ENCODE measurements around the gene AMPD1. TPM values are rescaled to one million over a fixed set of nuclear protein-coding genes. Genes with fewer than 3 reads are reported as not detected.

AMPD1 gene
- total and polyA plus RNA-seq, 2 of the 13 experiments (the other 11 are each of a cell fraction or from before 2014, with no cell fraction given), result not detected

DNA sequence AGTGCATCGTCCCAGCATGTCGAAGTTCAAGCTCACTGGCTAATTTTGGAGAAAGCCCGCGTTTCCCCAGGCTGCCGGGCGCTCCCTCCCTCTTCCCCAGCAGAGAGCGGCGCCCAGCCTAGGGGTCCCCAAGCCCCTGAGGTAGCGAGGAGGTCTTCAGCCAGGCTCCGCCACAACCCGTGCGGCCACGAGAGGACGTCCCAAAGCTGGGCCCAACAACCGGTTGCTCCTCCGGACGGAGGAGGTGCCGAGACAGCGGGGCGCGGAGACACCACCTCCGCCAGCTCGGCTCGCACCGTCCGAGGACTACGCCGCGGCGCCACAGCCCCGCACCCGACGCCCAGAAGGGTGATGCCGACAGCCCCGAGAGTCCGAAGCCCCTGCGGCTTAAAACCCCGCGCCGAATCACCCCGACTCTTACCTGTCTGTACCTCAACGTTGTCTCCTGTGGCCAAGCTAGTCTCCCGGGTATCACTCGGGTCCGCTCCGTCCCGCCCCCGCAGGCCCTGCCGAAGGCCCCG lies 25.7 kb downstream of the AMPD1 start, which contains the start of gene DENND2C (continued):
- TF ChIP-seq ZNF253 (CRISPR knock-in tag; IDR thresholded peaks at IDR 0.05; ENCODE audit: borderline replicate concordance), result 0 out of 2 replicates have a peak, but pooled peaks have one; percentile 23

DNA sequence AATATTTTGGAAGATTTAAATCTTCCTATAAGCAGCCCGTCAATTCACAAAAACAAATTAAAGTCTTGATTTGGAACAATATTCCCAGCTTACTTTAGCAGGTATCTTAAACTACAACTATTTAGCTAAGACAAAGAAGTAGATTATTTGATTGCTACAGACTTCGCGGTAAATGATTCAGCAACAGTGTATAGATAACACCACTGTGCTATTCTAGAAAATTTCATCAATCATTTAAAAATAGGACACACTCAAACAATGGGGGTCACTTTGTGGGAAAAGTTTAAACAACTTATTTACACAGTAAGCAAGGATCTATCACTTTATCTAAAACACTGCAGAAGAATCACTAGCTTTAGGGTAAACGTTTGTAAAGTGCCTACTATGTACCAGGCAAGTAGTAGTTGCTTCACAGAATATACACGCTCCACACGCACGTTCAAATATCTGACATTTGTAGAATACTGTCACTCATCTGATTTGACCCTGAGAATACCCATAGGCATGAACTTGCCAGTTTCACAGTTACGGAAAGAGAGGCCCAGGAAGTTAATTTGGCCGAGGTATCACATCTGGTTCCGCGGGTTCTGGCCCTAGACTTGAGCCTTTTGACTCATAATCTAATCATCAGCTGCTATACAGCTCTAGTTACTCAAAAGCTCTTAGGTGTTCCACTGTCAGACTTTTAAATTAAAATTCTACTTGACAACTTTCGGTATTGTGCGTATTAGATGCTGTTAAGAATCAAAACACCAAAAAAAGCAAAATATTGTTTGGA lies 26.4 kb downstream of the AMPD1 start:
- in situ Hi-C loops (cut with HindIII; ENCODE audit: extremely low pct_ligation_motif_present, low pct_unique_long_range_greater_than_20kb), result no loop called here
- 5% methylated on average over 13 of the region's 13 CpGs for WGBS (ENCODE audit: low lambda C conversion rate)
- Histone ChIP-seq H2AFZ (ENCODE audit: low read length) (no peak overlapping the region), H3K79me2 (ENCODE audit: insufficient read depth, low read length) (no peaks in the 10 kb centered on the region), H3K27me3 (ENCODE audit: control insufficient read depth in 1 of 2, insufficient read depth in 2 of 2, low read length in 2 of 2) (peaks cover 0 to 23% of the 10 kb centered on the region in 2 experiments; a peak in 1 of 5 replicates), H3K9ac (ENCODE audit: insufficient read depth, low read depth, low read length) (peak overlapping the region; percentile 32; the same call in 1 of the 2 replicates), H3K4me1 (ENCODE audit: insufficient read depth, low read length) (peaks cover 17% of the 10 kb centered on the region), H3K4me2 (ENCODE audit: low read depth, low read length) (peak overlapping the region; percentile 99), H3K4me3 (replicated peaks in 1 of 3; ENCODE audit: insufficient read depth in 1 of 3, low read depth in 2 of 3, low read length in 3 of 3) (peak overlapping the region; percentile 53 to 80 (median 65)), H4K20me1 (ENCODE audit: insufficient read depth, low read length) (no peaks in the 10 kb centered on the region), H3K27ac (ENCODE audit: extremely low read length, insufficient read depth, low read length) (no peak overlapping the region), H3K9me3 (ENCODE audit: low read length) (no peaks in the 10 kb centered on the region), H3K36me3 (replicated peaks in 1 of 2; ENCODE audit: control insufficient read depth in 1 of 2, insufficient read depth in 2 of 2, low read length in 2 of 2) (no peaks in the 10 kb centered on the region)
- intact Hi-C loops (cut with micrococcal nuclease; ENCODE audit: unreplicated experiment), result no loop called here
- no peak for ATAC-seq
- POLR2A ChIA-PET, result interaction anchor here (1.0 to 1.7 kb wide), 3 partner anchors 47 to 111 kb away, joined by 3 to 8 read pairs (median 4); partner anchors contain the start of genes NRAS and SIKE1
- no peak for FAIRE-seq
- BruUV-seq (replicated peaks), result TSS peak; percentile 58
- CTCF ChIA-PET (ENCODE audit: low intra/inter-chr PET ratio, low total read pairs), result interaction anchor here (2.9 kb wide), 1 partner anchor 323 kb away, joined by 12 read pairs; no protein-coding TSS in a partner anchor
- peak; percentile 37 for DNase-seq (ENCODE audit: low spot score)
- TF ChIP-seq ZNF33A (CRISPR knock-in tag; IDR thresholded peaks at IDR 0.05; ENCODE audit: borderline replicate concordance), result no peak
- TF ChIP-seq FOXA1 (IDR thresholded peaks at IDR 0.05), result no peak
- TF ChIP-seq FOXA1 (CRISPR knock-in tag; IDR thresholded peaks at IDR 0.05), result 0 out of 2 replicates have a peak, but pooled peaks have one; percentile 8
- no peak for TF ChIP-seq ZC3H4 (CRISPR knock-in tag; IDR thresholded peaks at IDR 0.05; ENCODE audit: borderline replicate concordance)
- TF ChIP-seq SOX13 (IDR thresholded peaks at IDR 0.05), result no peak
- peak in 1 of 2 experiments; percentile 50; a peak in 2 of 4 replicates for TF ChIP-seq SOX13 (CRISPR knock-in tag; conservative IDR thresholded peaks at IDR 0.05 in 1 of 2, IDR thresholded peaks at IDR 0.05 in 1 of 2)
- no peak for TF ChIP-seq TCF7L2 (IDR thresholded peaks at IDR 0.05; ENCODE audit: low read depth, low read length)
- TF ChIP-seq, protein P1, sequence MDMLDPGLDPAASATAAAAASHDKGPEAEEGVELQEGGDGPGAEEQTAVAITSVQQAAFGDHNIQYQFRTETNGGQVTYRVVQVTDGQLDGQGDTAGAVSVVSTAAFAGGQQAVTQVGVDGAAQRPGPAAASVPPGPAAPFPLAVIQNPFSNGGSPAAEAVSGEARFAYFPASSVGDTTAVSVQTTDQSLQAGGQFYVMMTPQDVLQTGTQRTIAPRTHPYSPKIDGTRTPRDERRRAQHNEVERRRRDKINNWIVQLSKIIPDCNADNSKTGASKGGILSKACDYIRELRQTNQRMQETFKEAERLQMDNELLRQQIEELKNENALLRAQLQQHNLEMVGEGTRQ (IDR thresholded peaks at IDR 0.05; ENCODE audit: low read depth, low read length), result no peak
- TF ChIP-seq, protein P1 (CRISPR knock-in tag; IDR thresholded peaks at IDR 0.05; ENCODE audit: borderline replicate concordance), result no peak
- peak; percentile 16; the same call in 1 of the 2 replicates for TF ChIP-seq NR2F6 (IDR thresholded peaks at IDR 0.05)
- TF ChIP-seq NR2F6 (CRISPR knock-in tag; IDR thresholded peaks at IDR 0.05), result no peak
- 0 out of 2 replicates have a peak, but pooled peaks have one; percentile 7 for TF ChIP-seq HMG20A (CRISPR knock-in tag; IDR thresholded peaks at IDR 0.05; ENCODE audit: borderline replicate concordance)
- TF ChIP-seq, protein P2, sequence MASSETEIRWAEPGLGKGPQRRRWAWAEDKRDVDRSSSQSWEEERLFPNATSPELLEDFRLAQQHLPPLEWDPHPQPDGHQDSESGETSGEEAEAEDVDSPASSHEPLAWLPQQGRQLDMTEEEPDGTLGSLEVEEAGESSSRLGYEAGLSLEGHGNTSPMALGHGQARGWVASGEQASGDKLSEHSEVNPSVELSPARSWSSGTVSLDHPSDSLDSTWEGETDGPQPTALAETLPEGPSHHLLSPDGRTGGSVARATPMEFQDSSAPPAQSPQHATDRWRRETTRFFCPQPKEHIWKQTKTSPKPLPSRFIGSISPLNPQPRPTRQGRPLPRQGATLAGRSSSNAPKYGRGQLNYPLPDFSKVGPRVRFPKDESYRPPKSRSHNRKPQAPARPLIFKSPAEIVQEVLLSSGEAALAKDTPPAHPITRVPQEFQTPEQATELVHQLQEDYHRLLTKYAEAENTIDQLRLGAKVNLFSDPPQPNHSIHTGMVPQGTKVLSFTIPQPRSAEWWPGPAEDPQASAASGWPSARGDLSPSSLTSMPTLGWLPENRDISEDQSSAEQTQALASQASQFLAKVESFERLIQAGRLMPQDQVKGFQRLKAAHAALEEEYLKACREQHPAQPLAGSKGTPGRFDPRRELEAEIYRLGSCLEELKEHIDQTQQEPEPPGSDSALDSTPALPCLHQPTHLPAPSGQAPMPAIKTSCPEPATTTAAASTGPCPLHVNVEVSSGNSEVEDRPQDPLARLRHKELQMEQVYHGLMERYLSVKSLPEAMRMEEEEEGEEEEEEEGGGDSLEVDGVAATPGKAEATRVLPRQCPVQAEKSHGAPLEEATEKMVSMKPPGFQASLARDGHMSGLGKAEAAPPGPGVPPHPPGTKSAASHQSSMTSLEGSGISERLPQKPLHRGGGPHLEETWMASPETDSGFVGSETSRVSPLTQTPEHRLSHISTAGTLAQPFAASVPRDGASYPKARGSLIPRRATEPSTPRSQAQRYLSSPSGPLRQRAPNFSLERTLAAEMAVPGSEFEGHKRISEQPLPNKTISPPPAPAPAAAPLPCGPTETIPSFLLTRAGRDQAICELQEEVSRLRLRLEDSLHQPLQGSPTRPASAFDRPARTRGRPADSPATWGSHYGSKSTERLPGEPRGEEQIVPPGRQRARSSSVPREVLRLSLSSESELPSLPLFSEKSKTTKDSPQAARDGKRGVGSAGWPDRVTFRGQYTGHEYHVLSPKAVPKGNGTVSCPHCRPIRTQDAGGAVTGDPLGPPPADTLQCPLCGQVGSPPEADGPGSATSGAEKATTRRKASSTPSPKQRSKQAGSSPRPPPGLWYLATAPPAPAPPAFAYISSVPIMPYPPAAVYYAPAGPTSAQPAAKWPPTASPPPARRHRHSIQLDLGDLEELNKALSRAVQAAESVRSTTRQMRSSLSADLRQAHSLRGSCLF (CRISPR knock-in tag; IDR thresholded peaks at IDR 0.05; ENCODE audit: borderline replicate concordance), result no peak
- peak; percentile 96 for TF ChIP-seq ZKSCAN1 (IDR thresholded peaks at IDR 0.05; ENCODE audit: low read length)
- no peak for TF ChIP-seq ZNF713 (CRISPR knock-in tag; IDR thresholded peaks at IDR 0.05)
